AG04450 (cell line): Measurements from ENCODE around the gene CIBAR2. TPM values are rescaled to one million over a fixed set of nuclear protein-coding genes. Genes with fewer than 3 reads are reported as not detected.

Experiments used
- CTCF ChIA-PET: fragments of 300-600, 350-600 bp; formaldehyde crosslinking; extraction: SDS; loops from one replicate; lab custom pipeline; 2022; ENCODE audit warnings: antibody characterized with exemption, inconsistent platforms; lab: Charles Lee
- POLR2A ChIA-PET: fragments of 350-600 bp; formaldehyde crosslinking; extraction: SDS; loops from one replicate; lab custom pipeline; 2021; ENCODE audit warnings: antibody characterized with exemption, inconsistent platforms; lab: Yijun Ruan, JAX
- DNase-seq: peaks from one replicate; pipeline ENCODE4 v3.0.0-alpha.2; 2011; ENCODE audit warnings: low read depth, low spot score
- H3K27ac ChIP-seq: one replicate; pipeline ENCODE4 v1.5.1; 2012; ENCODE audit warnings: low read depth, low read length, control low read depth
- H3K27me3 ChIP-seq: one replicate; pipeline ENCODE4 v1.6.0; 2012; ENCODE audit warnings: low read length; ENCODE audit not compliant: control insufficient read depth, insufficient read depth
- H3K4me3 ChIP-seq: 2 replicates; pipeline ENCODE4 v1.5.1; 2011; ENCODE audit warnings: mild to moderate bottlenecking, low read depth, low read length, control low read depth
- H3K9me3 ChIP-seq: 2 replicates; pipeline ENCODE4 v1.5.1; 2012; ENCODE audit warnings: low read length; ENCODE audit not compliant: control insufficient read depth, insufficient read depth
- CTCF ChIP-seq: IDR thresholded peaks from 2 replicates; pipeline ENCODE4 v1.5.1; 2011; ENCODE audit warnings: low read depth, low read length, control low read depth, inconsistent platforms
- polyA plus RNA-seq: library from polyadenylated mRNA; depleted of rRNA; stranded (reverse); fragments of >200 nt; gene quantifications from 2 replicates; pipeline ENCODE4 v1.2.3, GENCODE V29; 2011

The CIBAR2 gene
- polyA plus RNA-seq, 1 experiment: 0.41 TPM

- ChIA-PET POLR2A (no interaction called here), CTCF (interaction anchor here (1.0 kb wide), 1 partner anchor 10 kb away, joined by 3 read pairs; no protein-coding TSS in a partner anchor)
- Histone ChIP-seq H3K27me3 (peaks cover 8% of the 10 kb centered on the region), H3K27ac (no peak overlapping the region), H3K9me3 (no peaks in the 10 kb centered on the region; the same call in 1 of the 2 replicates), H3K4me3 (no peak overlapping the region)
- no peak for DNase-seq
- no peak for TF ChIP-seq CTCF
Observed at GRCh38 chr16:85090181-85090580, 22.1 kb downstream of the CIBAR2 start.

GRCh38 chr16:85089525-85089924, 22.7 kb downstream of the CIBAR2 start:
- no peak overlapping the region for H3K4me3 ChIP-seq
- no peak for DNase-seq
- no peaks in the 10 kb centered on the region; the same call in 1 of the 2 replicates for H3K9me3 ChIP-seq
- POLR2A ChIA-PET: no interaction called here
- no peak overlapping the region for H3K27ac ChIP-seq
- peaks cover 2% of the 10 kb centered on the region for H3K27me3 ChIP-seq
- TF ChIP-seq CTCF: no peak
- CTCF ChIA-PET: no interaction called here

- Histone ChIP-seq H3K4me3 (no peak overlapping the region), H3K27ac (no peak overlapping the region), H3K27me3 (no peaks in the 10 kb centered on the region), H3K9me3 (no peaks in the 10 kb centered on the region; the same call in 1 of the 2 replicates)
- TF ChIP-seq CTCF: no peak
- DNase-seq: no peak
- ChIA-PET CTCF (interaction anchor here (0.6 kb wide), 1 partner anchor 401 kb away, joined by 3 read pairs; no protein-coding TSS in a partner anchor), POLR2A (no interaction called here)
Observed at GRCh38 chr16:85088570-85089199, 23.6 kb downstream of the CIBAR2 start.

GRCh38 chr16:85087899-85088569, 24.2 kb downstream of the CIBAR2 start:
- H3K27me3 ChIP-seq: no peaks in the 10 kb centered on the region
- POLR2A ChIA-PET: no interaction called here
- no peaks in the 10 kb centered on the region; the same call in 1 of the 2 replicates for H3K9me3 ChIP-seq
- DNase-seq: no peak
- H3K27ac ChIP-seq: no peak overlapping the region
- no peak for TF ChIP-seq CTCF
- H3K4me3 ChIP-seq: no peak overlapping the region
- CTCF ChIA-PET: interaction anchor here (0.6 kb wide), 2 partner anchors 40 to 400 kb away, joined by 3 to 8 read pairs; no protein-coding TSS in a partner anchor
